Measurements from ENCODE around the gene MAD2L1BP. TPM values are rescaled to one million over a fixed set of nuclear protein-coding genes. Genes with fewer than 3 reads are reported as not detected.

Gene MAD2L1BP
- total RNA-seq, 1 donor from 2014 or later: 9.8 TPM

- no peak for ATAC-seq
These were observed 44.9 kb downstream of the MAD2L1BP start for GRCh38 chr6:43680308-43681200.

GRCh38 chr6:43681303-43681702, 45.7 kb downstream of the MAD2L1BP start:
- ATAC-seq (no peak), DNase-seq (ENCODE audit: low spot score) (no peak)

More at GRCh38 chr6:43680308-43681200, 44.9 kb downstream of the MAD2L1BP start:
- no peak for DNase-seq (ENCODE audit: low spot score)

- no peak for DNase-seq (ENCODE audit: low spot score)
- ATAC-seq: no peak
These were observed 47.2 kb downstream of the MAD2L1BP start for GRCh38 chr6:43682724-43683429.

- ATAC-seq (no peak), DNase-seq (ENCODE audit: low spot score) (no peak)
These were observed 48.2 kb downstream of the MAD2L1BP start for GRCh38 chr6:43683708-43684455.

GRCh38 chr6:43687079-43687436, 51.4 kb downstream of the MAD2L1BP start:
- peak; percentile 18 for ATAC-seq

GRCh38 chr6:43687437-43688347, 52.1 kb downstream of the MAD2L1BP start, which contains the start of gene MRPS18A:
Gene MRPS18A, minus strand, starts transcription at chr6:43687791. Its CDS starts 12 bp downstream, at chr6:43687779.
- ATAC-seq (peak; percentile 100), DNase-seq (ENCODE audit: low spot score) (peak; percentile 82)

More at GRCh38 chr6:43687079-43687436, 51.4 kb downstream of the MAD2L1BP start:
- DNase-seq (ENCODE audit: low spot score): no peak

- no peak for DNase-seq (ENCODE audit: low spot score)
- no peak for ATAC-seq
These were observed 53.8 kb downstream of the MAD2L1BP start for GRCh38 chr6:43689421-43689820.

Other genes with a start within 250 kb of the MAD2L1BP start
- 11.9 TPM for gene ABCC10, start 208.3 kb upstream of the MAD2L1BP start, total RNA-seq
- not detected for gene DLK2, start 180.3 kb upstream of the MAD2L1BP start, total RNA-seq
- 14.0 TPM for gene TJAP1, start 158.3 kb upstream of the MAD2L1BP start, total RNA-seq
- 0.40 TPM for gene LRRC73, start 125.5 kb upstream of the MAD2L1BP start, total RNA-seq
- gene YIPF3, start 118.9 kb upstream of the MAD2L1BP start, total RNA-seq: 67.9 TPM
- gene POLR1C, start 118.8 kb upstream of the MAD2L1BP start, total RNA-seq: 13.3 TPM
- gene XPO5, start 59.8 kb upstream of the MAD2L1BP start, total RNA-seq: 14.6 TPM
- gene POLH, start 59.7 kb upstream of the MAD2L1BP start, total RNA-seq: 7.2 TPM
- gene GTPBP2, start 6.6 kb upstream of the MAD2L1BP start, total RNA-seq: 13.7 TPM
- not detected for gene RSPH9, start 9.2 kb downstream of the MAD2L1BP start, total RNA-seq
- gene MRPS18A, start 52.0 kb downstream of the MAD2L1BP start, total RNA-seq: 26.6 TPM
- 135 TPM for gene VEGFA, start 134.4 kb downstream of the MAD2L1BP start, total RNA-seq